HL-60/S4 treated with retinoic acid at 250 ng/mL for 4 days and 3 days (cell line): ENCODE data around the gene SLC12A7.

Experiments used
- in situ Hi-C: fragments of 300-500 bp; cut with MboI; formaldehyde crosslinking; loops from 2 replicates; pipeline ENCODE4 v1.7.0; 2022; ENCODE audit warnings: low sequenced_read_pairs

SLC12A7 gene

GRCh38 chr5:1038417-1039209 lies 73.2 kb downstream of the SLC12A7 start:
- in situ Hi-C loops = no loop called here

- in situ Hi-C loops = no loop called here
Observed at GRCh38 chr5:1037671-1038416, 74.0 kb downstream of the SLC12A7 start.

DNA sequence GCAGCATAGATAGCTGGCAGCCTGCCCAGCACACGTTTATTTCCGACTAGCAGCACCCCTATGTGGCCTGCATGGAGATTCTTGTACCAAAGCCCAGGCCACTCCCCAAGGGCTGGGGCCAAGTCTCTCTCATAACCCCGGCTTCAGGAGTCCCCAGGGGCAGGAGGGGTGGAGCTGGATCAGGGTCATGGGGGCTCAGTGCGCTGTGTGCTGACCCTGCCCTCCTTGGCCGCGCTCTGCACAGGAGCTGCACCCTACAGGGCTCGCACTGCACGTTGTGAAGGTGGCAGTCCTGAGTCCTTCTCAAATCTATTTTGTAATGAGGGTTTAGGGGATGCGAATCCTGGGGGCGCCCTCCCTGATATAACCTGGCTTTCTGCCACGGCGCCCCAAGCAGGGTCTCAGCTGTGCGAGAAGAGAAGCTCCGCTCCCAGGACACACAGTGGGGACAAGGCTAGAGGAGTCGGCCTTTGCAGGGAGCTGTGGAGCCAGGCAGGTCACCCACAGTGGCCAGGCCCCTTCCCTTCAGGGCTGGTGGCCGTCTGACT lies 74.7 kb downstream of the SLC12A7 start:
- in situ Hi-C loops = no loop called here

DNA sequence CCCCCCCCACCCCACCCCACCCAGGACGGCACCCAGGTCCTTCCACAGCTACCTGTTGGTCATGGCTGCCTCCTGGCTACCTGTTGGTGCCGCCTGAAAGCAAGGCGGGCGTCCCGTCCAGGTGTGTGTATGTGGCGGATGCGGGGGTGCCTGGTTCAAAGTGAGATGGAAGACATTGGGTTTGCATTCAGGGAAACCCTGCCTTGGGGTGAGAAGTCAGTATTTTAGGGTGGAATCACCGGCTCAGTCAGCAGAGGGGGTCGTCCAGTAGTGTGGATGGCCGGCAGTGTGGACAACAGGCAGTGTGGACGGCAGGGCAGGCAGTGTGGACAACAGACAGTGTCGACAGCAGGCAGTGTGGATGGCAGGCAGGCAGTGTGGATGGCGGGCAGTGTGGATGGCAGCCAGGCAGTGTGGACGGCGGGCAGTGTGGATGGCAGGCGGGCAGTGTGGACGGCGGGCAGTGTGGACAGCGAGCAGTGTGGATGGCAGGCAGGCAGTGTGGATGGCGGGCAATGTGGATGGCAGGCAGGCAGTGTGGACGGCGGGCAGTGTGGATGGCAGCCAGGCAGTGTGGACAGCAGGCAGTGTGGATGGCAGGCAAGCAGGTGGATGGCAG lies 75.2 kb downstream of the SLC12A7 start:
- in situ Hi-C loops = no loop called here

- in situ Hi-C loops = no loop called here
Observed at GRCh38 chr5:1035421-1036405, 76.2 kb downstream of the SLC12A7 start.

DNA sequence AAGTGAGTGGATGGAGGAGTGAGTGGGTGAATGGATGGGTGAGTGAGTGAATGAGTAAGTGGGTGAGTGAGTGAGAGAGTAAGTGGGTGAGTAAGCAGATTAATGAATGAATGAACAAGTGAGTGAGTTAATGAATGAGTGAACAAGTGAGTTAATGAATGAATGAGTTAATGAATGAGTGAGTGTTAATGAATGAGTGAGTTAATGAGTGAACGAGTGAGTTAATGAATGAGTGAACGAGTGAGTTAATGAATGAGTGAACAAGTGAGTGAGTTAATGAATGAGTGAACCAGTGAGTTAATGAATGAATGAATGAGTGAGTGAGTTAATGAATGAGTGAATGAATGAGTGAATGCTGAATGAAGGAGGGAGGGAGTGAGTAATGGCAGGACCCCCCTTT lies 76.9 kb downstream of the SLC12A7 start:
- in situ Hi-C loops = no loop called here

DNA sequence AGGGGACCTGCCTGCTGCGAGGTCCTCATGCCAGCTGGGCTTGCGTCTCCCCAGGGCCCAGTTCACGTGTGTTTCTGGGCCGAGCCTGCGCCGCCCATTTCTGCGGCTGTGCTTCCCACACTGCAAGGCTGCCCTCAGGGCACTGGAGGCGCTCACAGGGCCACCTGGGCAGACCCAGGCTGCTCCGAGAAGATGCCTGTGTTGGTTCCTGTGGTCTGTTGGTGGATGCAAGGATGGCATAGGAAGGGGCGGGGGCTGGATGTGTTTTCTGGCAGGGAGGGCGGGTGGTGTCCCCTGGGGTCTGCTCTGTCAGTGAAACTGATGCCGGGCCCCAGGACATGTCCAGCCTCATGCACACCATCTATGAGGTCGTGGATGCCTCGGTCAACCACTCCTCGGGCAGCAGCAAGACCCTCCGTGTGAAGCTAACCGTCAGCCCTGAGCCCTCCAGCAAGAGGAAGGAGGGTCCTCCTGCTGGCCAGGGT lies 77.4 kb downstream of the SLC12A7 start:
- in situ Hi-C loops = no loop called here

- in situ Hi-C loops = no loop called here
Observed at GRCh38 chr5:1033606-1034420, 78.0 kb downstream of the SLC12A7 start.

DNA sequence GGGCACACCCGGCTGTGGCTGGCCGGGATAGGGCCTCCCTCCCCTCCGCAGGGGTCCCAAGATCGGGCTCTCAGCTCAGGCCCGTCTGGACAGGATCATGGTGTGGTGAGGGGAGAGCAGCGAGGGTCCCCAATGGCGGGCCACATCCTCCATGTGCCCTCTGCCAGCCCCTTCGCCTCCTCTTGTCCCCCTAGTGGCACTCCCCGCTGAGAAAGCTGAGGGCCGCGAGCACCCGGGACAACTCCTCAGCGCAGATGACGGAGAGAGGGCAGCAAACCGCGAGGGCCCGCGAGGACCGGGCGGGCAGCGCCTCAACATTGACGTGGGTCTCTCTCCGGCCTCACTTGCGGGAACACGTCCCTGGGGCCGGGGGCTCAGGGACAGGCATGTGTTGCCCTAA lies 78.7 kb downstream of the SLC12A7 start:
- in situ Hi-C loops = no loop called here

- in situ Hi-C loops = no loop called here
Observed at GRCh38 chr5:1032551-1033027, 79.3 kb downstream of the SLC12A7 start.

GRCh38 chr5:1032011-1032410 lies 79.9 kb downstream of the SLC12A7 start:
- in situ Hi-C loops = no loop called here

DNA sequence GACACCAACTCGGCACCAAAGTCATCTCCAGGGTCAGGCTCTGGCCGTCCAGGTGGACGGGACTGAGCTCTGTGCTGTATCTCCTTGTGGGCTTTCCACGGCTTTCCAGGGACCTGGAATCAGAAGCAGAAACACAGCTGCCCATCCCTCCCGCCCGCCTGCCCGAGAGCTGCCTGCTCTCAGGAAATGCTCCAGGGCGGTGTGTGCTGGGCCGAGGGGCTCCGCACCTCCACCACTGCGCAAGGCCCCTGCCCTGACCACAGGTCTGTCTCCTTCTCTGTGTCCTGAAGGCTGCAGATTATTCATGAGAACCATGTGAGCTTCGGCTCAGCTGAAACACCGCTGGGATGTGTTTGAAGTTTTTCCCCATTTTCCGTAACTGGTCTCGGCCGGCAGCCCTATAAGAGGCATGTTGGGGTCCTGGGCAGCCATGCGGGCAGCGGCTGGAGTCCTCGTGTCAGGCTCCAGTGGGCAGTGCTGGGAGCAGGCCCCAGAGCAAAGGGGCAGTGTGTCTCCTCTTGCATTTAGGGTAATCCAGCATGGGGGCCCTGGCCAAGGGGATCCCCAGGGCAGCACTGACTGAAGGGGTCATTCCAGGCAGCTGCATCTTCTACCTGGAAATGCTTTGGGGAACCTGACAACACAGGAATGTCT lies 80.4 kb downstream of the SLC12A7 start:
- in situ Hi-C loops = no loop called here

- in situ Hi-C loops = no loop called here
Observed at GRCh38 chr5:1030801-1031271, 81.0 kb downstream of the SLC12A7 start.

DNA sequence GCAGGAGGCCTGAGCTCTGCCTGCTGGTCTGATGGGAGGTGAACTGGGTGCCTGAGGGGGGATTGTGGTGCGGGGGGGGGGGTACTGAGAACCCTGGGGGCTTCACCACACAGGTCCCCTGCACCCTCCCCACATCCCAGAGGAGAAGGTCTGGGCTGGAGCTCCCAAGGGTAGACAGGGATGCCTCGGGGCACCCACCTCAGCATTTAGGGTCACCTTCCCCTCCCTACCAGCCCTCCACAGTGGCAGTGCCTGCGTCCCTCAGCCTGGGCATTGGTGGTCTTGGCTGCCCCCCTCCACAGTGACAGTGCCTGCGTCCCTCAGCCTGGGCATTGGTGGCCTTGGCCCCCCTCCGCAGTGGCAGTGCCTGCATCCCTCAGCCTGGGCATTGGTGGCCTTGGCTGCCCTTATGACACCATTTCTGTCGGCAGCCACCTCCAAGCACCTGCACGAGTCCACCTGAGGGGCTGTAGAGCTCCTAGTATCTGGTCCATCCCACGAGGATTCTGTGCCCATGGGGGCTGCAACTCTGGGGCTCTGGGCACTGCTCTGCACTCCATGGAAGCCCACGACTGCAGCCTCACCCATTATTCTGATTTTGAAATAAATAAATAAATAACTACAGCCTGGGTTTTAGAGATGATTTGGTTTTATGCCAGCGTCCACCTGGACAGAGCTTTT lies 81.8 kb downstream of the SLC12A7 start:
- in situ Hi-C loops = no loop called here

DNA sequence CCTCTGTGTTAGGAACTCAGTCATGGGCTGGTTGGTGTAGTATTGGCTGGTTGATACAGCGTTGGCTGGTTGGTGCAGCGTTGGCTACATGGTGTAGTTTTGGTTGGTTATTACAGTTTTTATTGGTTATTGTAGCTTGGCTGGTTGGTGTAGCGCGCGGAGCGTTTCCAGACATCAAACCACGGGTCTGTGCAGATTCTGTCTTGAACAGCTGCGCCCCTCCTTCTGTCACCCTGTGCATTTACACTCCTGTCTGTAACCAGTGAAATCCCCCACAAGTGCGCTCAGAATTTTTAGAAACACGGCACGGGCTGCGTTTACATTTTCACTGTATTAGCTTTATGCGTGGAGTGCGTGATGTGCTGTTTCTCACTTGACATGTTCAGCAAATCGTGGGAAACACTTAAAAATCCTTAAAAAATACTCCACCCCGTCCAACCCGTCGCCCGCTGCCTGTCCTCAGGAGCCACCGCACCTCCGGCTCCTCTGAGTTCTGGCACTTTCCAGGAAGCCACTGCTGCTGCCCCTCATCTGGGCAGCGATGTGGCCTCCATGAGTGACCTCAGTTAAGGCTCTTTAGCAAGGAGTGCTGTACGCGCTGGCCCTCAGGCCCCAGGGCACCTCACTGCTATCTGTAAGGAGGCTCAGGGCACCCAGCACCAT lies 82.5 kb downstream of the SLC12A7 start:
- in situ Hi-C loops = no loop called here

DNA sequence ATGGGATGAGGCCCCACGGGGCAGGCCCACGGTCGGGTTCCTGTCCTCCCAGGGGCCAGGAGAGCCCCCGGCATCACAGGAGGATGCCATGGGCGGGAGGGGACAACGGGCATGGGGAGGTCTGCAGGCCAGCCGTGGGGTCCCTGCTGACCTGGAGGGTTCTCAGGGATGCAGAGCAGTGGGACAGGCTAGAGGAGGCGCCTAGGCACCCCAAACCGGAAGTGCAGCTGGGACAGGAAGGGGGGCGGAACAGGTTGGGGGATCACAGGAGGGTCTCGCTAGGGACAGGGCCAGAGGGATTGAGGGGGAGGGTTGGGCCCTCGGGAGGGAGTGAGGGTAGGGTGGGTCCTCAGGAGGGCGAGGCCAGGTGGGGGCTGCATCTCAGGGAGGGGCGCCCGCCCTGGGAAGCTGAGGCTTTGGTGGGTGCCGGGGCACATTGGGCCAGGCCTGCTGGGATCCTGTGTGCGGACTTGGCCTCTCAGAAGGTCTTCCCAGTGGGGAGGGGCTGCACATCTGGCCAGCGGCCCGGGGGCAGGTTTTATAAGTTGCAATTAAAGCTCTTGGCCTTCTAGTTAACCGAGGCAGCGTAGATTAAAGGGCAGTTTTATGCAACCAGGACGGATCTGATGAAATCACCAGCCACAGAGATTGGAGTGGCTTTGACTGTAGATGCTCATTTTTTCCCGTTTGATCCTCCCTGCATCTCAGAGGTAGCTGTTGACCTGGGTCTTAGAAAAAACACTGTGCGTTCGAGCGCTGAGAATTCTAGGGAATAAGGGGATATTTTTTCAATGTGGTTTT lies 83.2 kb downstream of the SLC12A7 start:
- in situ Hi-C loops = no loop called here
